ENCODE measurements around the gene FTO.

Gene FTO

DNA sequence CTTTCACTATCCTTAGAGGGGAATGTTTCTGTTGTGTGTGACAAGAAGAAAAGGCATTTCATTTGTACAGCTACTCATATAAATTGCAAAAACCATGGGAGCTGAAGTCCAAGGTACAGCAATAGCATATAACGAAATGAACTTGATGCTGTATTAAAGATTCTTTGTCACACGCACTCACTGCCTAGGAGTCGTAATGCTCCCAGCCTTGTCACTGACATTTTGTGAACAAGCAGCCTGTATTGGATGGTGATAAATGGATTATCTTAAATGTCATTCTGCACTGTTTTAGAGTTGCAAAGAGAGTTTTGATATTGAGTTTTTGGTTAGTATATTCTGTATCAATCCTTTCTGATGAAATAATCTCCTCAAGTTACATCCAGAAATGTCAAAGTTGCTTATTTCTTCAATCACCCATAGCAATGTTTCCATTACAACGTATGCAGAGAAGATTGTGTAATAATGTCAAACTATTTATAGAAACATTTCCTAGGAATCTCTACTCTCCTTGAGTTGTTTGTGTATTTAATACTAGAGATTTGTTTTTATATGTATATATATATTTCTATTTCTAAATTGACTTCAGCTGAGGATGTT, 270.6 kb downstream of the FTO start:
- TF ChIP-seq SIN3A (IDR thresholded peaks at IDR 0.05; ENCODE audit: borderline replicate concordance, insufficient read depth, low read length), result no peak
- TF ChIP-seq POLR2AphosphoS5 (IDR thresholded peaks at IDR 0.05; ENCODE audit: low read depth, low read length), result no peak
- TF ChIP-seq REST (IDR thresholded peaks at IDR 0.05; ENCODE audit: insufficient read depth in 1 of 2, low read depth in 2 of 2, low read length in 2 of 2), result no peak
- no peak for TF ChIP-seq TAF1 (IDR thresholded peaks at IDR 0.05; ENCODE audit: borderline replicate concordance, insufficient read depth, low read length)
- no peak for TF ChIP-seq FOXP2 (optimal IDR thresholded peaks at IDR 0.05; ENCODE audit: borderline replicate concordance, extremely low read depth, extremely low read length, insufficient read depth)

DNA sequence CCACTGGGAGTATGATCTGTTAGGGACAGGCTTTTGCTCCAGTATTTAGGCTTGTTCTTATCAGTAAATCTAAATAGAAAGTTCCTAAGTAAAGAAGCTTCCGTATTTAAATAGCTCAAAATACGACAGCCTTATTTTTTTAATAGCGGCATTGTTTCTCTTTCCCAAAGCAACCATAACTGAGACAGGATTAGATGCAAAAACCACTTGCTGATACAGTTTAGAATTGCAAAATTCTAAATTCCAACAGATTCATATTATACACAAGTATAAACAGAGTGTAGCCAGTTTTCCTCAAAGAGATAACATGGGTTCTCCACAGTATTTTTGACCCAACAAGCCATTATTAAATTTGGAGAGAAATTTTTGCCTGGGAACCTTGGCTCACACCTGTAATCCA, 276.7 kb downstream of the FTO start:
- TF ChIP-seq SIN3A (IDR thresholded peaks at IDR 0.05; ENCODE audit: borderline replicate concordance, insufficient read depth, low read length) (no peak), POLR2AphosphoS5 (IDR thresholded peaks at IDR 0.05; ENCODE audit: low read depth, low read length) (no peak), TAF1 (IDR thresholded peaks at IDR 0.05; ENCODE audit: borderline replicate concordance, insufficient read depth, low read length) (no peak), REST (IDR thresholded peaks at IDR 0.05; ENCODE audit: insufficient read depth in 1 of 2, low read depth in 2 of 2, low read length in 2 of 2) (no peak), FOXP2 (optimal IDR thresholded peaks at IDR 0.05; ENCODE audit: borderline replicate concordance, extremely low read depth, extremely low read length, insufficient read depth) (no peak)

- no peak for TF ChIP-seq TAF1 (IDR thresholded peaks at IDR 0.05; ENCODE audit: borderline replicate concordance, insufficient read depth, low read length)
- TF ChIP-seq REST (IDR thresholded peaks at IDR 0.05; ENCODE audit: insufficient read depth in 1 of 2, low read depth in 2 of 2, low read length in 2 of 2), result no peak
- TF ChIP-seq SIN3A (IDR thresholded peaks at IDR 0.05; ENCODE audit: borderline replicate concordance, insufficient read depth, low read length), result no peak
- no peak for TF ChIP-seq POLR2AphosphoS5 (IDR thresholded peaks at IDR 0.05; ENCODE audit: low read depth, low read length)
- TF ChIP-seq FOXP2 (optimal IDR thresholded peaks at IDR 0.05; ENCODE audit: borderline replicate concordance, extremely low read depth, extremely low read length, insufficient read depth), result no peak
These were observed 278.7 kb downstream of the FTO start for GRCh38 chr16:53982631-53983042.

DNA sequence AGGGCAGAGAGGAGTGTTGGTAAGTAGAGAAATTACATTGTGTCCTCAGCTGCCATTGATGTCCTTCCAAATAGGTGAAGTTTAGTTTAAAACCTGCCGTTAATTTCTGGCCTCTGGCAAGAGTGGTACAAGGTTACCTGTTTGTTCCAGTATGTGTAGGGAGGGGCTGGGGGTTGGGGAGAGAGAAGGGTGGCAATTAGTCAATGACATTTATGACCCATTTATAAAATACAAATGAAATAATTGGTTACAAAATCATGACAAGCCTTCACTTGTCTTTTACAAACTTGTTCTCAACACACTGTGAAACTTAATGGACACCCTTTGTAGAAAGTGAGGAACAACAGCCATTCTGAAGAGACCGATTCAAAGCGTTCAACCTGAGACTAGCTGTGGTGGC, 281.0 kb downstream of the FTO start:
- TF ChIP-seq REST (IDR thresholded peaks at IDR 0.05; ENCODE audit: insufficient read depth in 1 of 2, low read depth in 2 of 2, low read length in 2 of 2) (no peak), POLR2AphosphoS5 (IDR thresholded peaks at IDR 0.05; ENCODE audit: low read depth, low read length) (no peak), TAF1 (IDR thresholded peaks at IDR 0.05; ENCODE audit: borderline replicate concordance, insufficient read depth, low read length) (no peak)

DNA sequence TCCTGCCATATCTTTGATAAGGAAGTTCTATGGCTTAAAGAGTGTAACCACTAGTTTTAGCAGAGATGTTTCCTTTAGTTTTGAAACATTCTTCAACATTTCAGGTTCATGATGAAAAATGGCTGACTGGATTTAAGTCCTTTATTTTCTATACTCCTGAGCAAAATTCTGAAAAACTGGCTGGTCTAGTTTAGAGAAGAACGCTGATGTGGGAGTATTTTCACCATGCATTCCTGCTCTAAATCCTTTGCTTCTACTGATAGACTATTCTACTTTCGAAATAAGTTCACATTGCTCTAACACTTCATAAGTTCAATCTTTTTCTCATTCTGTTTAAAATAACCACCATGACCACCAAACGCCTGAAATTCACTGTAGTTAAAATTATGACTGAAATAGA, 281.9 kb downstream of the FTO start:
- TF ChIP-seq POLR2AphosphoS5 (IDR thresholded peaks at IDR 0.05; ENCODE audit: low read depth, low read length) (no peak), REST (IDR thresholded peaks at IDR 0.05; ENCODE audit: insufficient read depth in 1 of 2, low read depth in 2 of 2, low read length in 2 of 2) (no peak), FOXP2 (optimal IDR thresholded peaks at IDR 0.05; ENCODE audit: borderline replicate concordance, extremely low read depth, extremely low read length, insufficient read depth) (no peak), SIN3A (IDR thresholded peaks at IDR 0.05; ENCODE audit: borderline replicate concordance, insufficient read depth, low read length) (no peak), TAF1 (IDR thresholded peaks at IDR 0.05; ENCODE audit: borderline replicate concordance, insufficient read depth, low read length) (no peak)

All from PFSK-1 (cell line).